Posterior vena cava (tissue), 2 donors: ENCODE measurements around the gene EML2. TPM values are rescaled to one million over a fixed set of nuclear protein-coding genes. Genes with fewer than 3 reads are reported as not detected.
"Not testable (repeated sequence)": the region's sequence is repeated elsewhere in the genome, so short reads cannot be mapped to it uniquely, and the experiment has no call there.

Experiments used
- DNase-seq: peaks from one replicate; pipeline ENCODE4 v3.0.0-alpha.2; 2020; ENCODE audit warnings: low spot score
- intact Hi-C, 2 donors: fragments of 100-400 bp; cut with DNase I; formaldehyde crosslinking; loops; one replicate each; pipeline versions ENCODE4 v1.14.1 to v1.14.2; 2022 to 2023
- total RNA-seq, 2 donors: library from RNA; stranded (reverse); fragmentation: NEBNext Ultra II Directional; extraction: Animal tissue kit (Norgen Biotek cat#: 25700); gene quantifications; one replicate each; pipeline ENCODE4 v1.2.1, GENCODE V29; 2021
- donor health status: DM: yes; HTN: yes; CAD: no.
- donor health status: DM: yes; HTN: yes; CAD: no.

Gene EML2
- total RNA-seq, 2 donors from 2014 or later = 20.7 to 26.7 TPM

GRCh38 chr19:45629704-45630103 is 9.5 kb downstream of the EML2 start:
- intact Hi-C loops = no loop called here
- no peak for DNase-seq

GRCh38 chr19:45628219-45628618 is 11.0 kb downstream of the EML2 start:
- DNase-seq, intact Hi-C loops: not testable (repeated sequence)

- intact Hi-C loops = no loop called here
- DNase-seq = no peak
Measured at GRCh38 chr19:45623984-45624383, 15.2 kb downstream of the EML2 start.

GRCh38 chr19:45621976-45622503 is 17.2 kb downstream of the EML2 start:
- DNase-seq = no peak
- intact Hi-C loops = no loop called here

GRCh38 chr19:45621389-45621788 is 17.8 kb downstream of the EML2 start:
- intact Hi-C loops = no loop called here
- no peak for DNase-seq

- DNase-seq = no peak
- intact Hi-C loops = no loop called here
Measured at GRCh38 chr19:45616704-45617017, 22.5 kb downstream of the EML2 start.

- intact Hi-C loops = no loop called here
Measured at GRCh38 chr19:45615795-45616703, 23.1 kb downstream of the EML2 start.

GRCh38 chr19:45615056-45615455 is 24.1 kb downstream of the EML2 start:
- DNase-seq, intact Hi-C loops: not testable (repeated sequence)

More at GRCh38 chr19:45615795-45616703, 23.1 kb downstream of the EML2 start:
- peak; percentile 91 for DNase-seq

- intact Hi-C loops = no loop called here
- DNase-seq = no peak
Measured at GRCh38 chr19:45613926-45614725, 25.1 kb downstream of the EML2 start.

- intact Hi-C loops = no loop called here
- no peak for DNase-seq
Measured at GRCh38 chr19:45608948-45609347, 30.2 kb downstream of the EML2 start.

GRCh38 chr19:45607071-45608029 is 31.8 kb downstream of the EML2 start:
- DNase-seq = peak; percentile 92
- intact Hi-C loops = loop anchor here in 1 of 2 donors (2.0 kb wide), 1 partner anchor 35 kb away; no protein-coding TSS in a partner anchor

GRCh38 chr19:45601524-45602374 is 37.4 kb downstream of the EML2 start, which contains the start of gene GPR4:
Gene GPR4 (minus strand): TSS chr19:45602212. CDS start chr19:45591866, 10,346 bp downstream.
- DNase-seq = no peak
- intact Hi-C loops = no loop called here

GRCh38 chr19:45601115-45601514 is 38.1 kb downstream of the EML2 start:
- DNase-seq = no peak
- intact Hi-C loops = no loop called here

GRCh38 chr19:45600340-45600885 is 38.8 kb downstream of the EML2 start:
- intact Hi-C loops = no loop called here

GRCh38 chr19:45599286-45599685 is 39.9 kb downstream of the EML2 start:
- no peak for DNase-seq
- intact Hi-C loops = no loop called here

More at GRCh38 chr19:45600340-45600885, 38.8 kb downstream of the EML2 start:
- DNase-seq = no peak

- intact Hi-C loops = no loop called here
- no peak for DNase-seq
Measured at GRCh38 chr19:45598267-45599001, 40.8 kb downstream of the EML2 start.
